GM13976 (cell line): Measurements from ENCODE around the gene THSD4.
A peak's percentile ranks its signal among the peaks of the same experiment; 100 is the strongest.

Experiments
- DNase-seq: peaks from one replicate; pipeline ENCODE4 v3.0.0; 2012; ENCODE audit warnings: low spot score
- in situ Hi-C: fragments of 300-500 bp; cut with MboI; formaldehyde crosslinking; loops from one replicate; pipeline ENCODE4 v1.12.0; 2022; ENCODE audit warnings: low sequenced_read_pairs, mixed read lengths, inconsistent platforms; ENCODE audit not compliant: unreplicated experiment
- TF ChIP-seq, protein P1 (sequence below): IDR thresholded peaks from 2 replicates; pipeline ENCODE4 v1.5.1; 2012; ENCODE audit warnings: borderline replicate concordance, mild to moderate bottlenecking; ENCODE audit not compliant: insufficient read depth; ENCODE audit errors: extremely low read depth, missing control alignments, control extremely low read depth

Gene THSD4

DNA sequence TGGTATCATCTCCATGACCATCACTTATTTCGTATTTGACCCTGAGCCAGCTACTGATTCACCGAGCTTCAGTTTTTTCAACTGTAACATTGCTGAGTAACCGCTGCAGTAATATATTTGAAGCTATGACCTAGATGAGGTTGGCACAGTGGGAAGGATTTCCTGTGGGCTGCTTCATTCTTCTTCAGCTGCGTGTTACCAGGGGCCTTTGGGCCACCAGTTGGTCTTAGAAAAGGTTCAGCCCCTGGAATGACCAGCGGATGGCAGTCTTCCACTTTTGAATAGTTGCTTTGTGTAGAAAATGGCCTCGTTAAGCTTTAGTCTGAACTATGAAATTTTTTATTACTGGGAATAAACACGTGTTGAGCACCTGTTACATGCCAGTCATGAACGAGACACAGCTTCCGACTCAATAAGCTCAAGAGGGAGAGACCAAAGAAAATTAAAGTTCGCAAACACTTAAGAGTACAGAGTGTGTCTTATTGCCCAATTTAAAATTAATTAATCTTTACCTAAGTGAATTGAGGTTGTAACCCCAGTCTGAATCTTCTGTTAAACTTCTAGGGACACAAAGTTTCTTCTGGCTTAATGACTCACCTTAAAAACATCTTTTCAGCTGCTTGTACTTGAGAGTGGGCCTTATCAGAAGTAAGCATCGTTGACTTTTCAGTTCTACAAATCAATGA is 637.5 kb downstream of the THSD4 start:
- in situ Hi-C loops = no loop called here
- DNase-seq = peak; percentile 56
- TF ChIP-seq, protein P1, sequence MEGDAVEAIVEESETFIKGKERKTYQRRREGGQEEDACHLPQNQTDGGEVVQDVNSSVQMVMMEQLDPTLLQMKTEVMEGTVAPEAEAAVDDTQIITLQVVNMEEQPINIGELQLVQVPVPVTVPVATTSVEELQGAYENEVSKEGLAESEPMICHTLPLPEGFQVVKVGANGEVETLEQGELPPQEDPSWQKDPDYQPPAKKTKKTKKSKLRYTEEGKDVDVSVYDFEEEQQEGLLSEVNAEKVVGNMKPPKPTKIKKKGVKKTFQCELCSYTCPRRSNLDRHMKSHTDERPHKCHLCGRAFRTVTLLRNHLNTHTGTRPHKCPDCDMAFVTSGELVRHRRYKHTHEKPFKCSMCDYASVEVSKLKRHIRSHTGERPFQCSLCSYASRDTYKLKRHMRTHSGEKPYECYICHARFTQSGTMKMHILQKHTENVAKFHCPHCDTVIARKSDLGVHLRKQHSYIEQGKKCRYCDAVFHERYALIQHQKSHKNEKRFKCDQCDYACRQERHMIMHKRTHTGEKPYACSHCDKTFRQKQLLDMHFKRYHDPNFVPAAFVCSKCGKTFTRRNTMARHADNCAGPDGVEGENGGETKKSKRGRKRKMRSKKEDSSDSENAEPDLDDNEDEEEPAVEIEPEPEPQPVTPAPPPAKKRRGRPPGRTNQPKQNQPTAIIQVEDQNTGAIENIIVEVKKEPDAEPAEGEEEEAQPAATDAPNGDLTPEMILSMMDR = peak; percentile 48

GRCh38 chr15:71753346-71753745 is 638.1 kb downstream of the THSD4 start:
- no peak for DNase-seq
- in situ Hi-C loops = no loop called here
- TF ChIP-seq, protein P1 = no peak

DNA sequence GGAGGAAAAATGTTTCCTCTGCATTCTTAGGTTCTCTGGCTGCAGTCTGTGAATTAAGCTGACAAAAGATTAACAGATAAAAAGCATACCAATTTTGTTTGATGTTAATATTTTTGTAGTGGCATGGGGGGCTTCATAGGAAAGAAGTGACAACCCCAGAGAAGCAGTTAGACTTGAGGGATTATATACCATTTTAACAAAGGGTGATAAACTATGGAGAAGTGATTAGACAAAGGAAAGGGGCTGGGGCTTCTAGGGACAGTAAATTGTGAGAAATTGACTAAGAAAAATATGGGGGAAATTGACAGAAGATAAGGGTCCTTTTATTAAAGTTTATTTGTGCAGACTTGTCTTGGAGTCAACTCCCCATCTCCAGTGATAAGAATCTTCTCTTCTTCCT is 639.4 kb downstream of the THSD4 start:
- TF ChIP-seq, protein P1 = no peak
- in situ Hi-C loops = no loop called here
- no peak for DNase-seq

GRCh38 chr15:71755092-71755970 is 640.1 kb downstream of the THSD4 start:
- no peak for DNase-seq
- in situ Hi-C loops = no loop called here

GRCh38 chr15:71756599-71757352 is 641.5 kb downstream of the THSD4 start:
- in situ Hi-C loops = no loop called here
- TF ChIP-seq, protein P1 = no peak
- no peak for DNase-seq

More at GRCh38 chr15:71755092-71755970, 640.1 kb downstream of the THSD4 start:
- TF ChIP-seq, protein P1 = no peak
